HepG2 (cell line): ENCODE data around the gene ZG16B. TPM values are rescaled to one million over a fixed set of nuclear protein-coding genes. Genes with fewer than 3 reads are reported as not detected.

Source experiments
- AHR ChIP-seq: IDR thresholded peaks from 2 replicates; pipeline ENCODE4 v1.6.1; 2018; ENCODE audit warnings: missing genetic modification reagents, missing compliant biosample characterization
- BRCA1 ChIP-seq: sonication (generic); formaldehyde crosslinking; IDR thresholded peaks from 2 replicates; pipeline ENCODE4 v1.4.0; 2020; ENCODE audit warnings: missing genetic modification reagents
- CBX2 ChIP-seq, 2 experiments: fragments of 200-600 bp in 1 of 2; sonication (generic); formaldehyde crosslinking in 1 of 2; IDR thresholded peaks; 2 replicates each; pipeline versions ENCODE4 v1.7.0 to v1.8.1; 2018 to 2022; ENCODE audit warnings: low read depth in 2 of 2, low read length in 1 of 2, mild to moderate bottlenecking in 1 of 2, missing genetic modification reagents in 1 of 2
- CHD2 ChIP-seq: IDR thresholded peaks from 2 replicates; pipeline ENCODE4 v1.6.1; 2011; ENCODE audit warnings: low read depth, low read length, improper control_type of control experiment
- HOXA9 ChIP-seq: sonication (generic); formaldehyde crosslinking; IDR thresholded peaks from 2 replicates; pipeline ENCODE4 v1.8.1; 2022; ENCODE audit warnings: missing genetic modification reagents, mild to moderate bottlenecking, moderate library complexity, borderline replicate concordance
- POGZ ChIP-seq: sonication (generic); formaldehyde crosslinking; IDR thresholded peaks from 2 replicates; pipeline ENCODE4 v1.4.0; 2020; ENCODE audit warnings: mild to moderate bottlenecking, missing genetic modification reagents
- PPARG ChIP-seq: conservative IDR thresholded peaks from 2 replicates; pipeline ENCODE4 v1.6.1; 2016; ENCODE audit warnings: missing biosample characterization, missing genetic modification reagents
- RAD51 ChIP-seq: fragments of 450-650 bp; IDR thresholded peaks from 2 replicates; pipeline ENCODE4 v1.6.1; 2016; ENCODE audit warnings: borderline replicate concordance
- RARA ChIP-seq: IDR thresholded peaks from 2 replicates; pipeline ENCODE4 v1.6.1; 2016; ENCODE audit warnings: missing genetic modification reagents, missing compliant biosample characterization
- REPIN1 ChIP-seq: sonication (generic); formaldehyde crosslinking; IDR thresholded peaks from 2 replicates; pipeline ENCODE4 v1.8.0; 2022; ENCODE audit warnings: missing genetic modification reagents, low read depth, mild to moderate bottlenecking, borderline replicate concordance
- ZKSCAN8 ChIP-seq: IDR thresholded peaks from 2 replicates; pipeline ENCODE4 v1.6.1; 2016; ENCODE audit warnings: borderline replicate concordance, missing genetic modification reagents, missing compliant biosample characterization
- ZNF329 ChIP-seq: sonication (generic); formaldehyde crosslinking; IDR thresholded peaks from 2 replicates; pipeline ENCODE4 v1.9.0; 2021; ENCODE audit warnings: low read depth, mild to moderate bottlenecking, missing genetic modification reagents
- ZNF335 ChIP-seq: sonication (generic); formaldehyde crosslinking; IDR thresholded peaks from 2 replicates; pipeline ENCODE4 v1.4.0; 2020; ENCODE audit warnings: missing genetic modification reagents
- ZNF552 ChIP-seq: sonication (generic); formaldehyde crosslinking; IDR thresholded peaks from 2 replicates; pipeline ENCODE4 v1.9.0; 2022; ENCODE audit warnings: missing genetic modification reagents, mild to moderate bottlenecking, borderline replicate concordance
- polyA plus RNA-seq, 8 experiments: library from polyadenylated mRNA; depleted of rRNA in 3 of 8; stranded (reverse) in 7 of 8; unstranded in 1 of 8; fragments of >200 nt; fragmentation: Illumina TruSeq in 4 of 8; extraction: Trizol in 4 of 8; gene quantifications; 2 replicates each; pipeline versions ENCODE4 v1.2.1 to v1.2.3, GENCODE V29; 2011 to 2016; ENCODE audit warnings: low read depth in 4 of 8, missing spikeins in 1 of 8, mixed read lengths in 1 of 8; ENCODE audit not compliant: insufficient read depth in 1 of 8
- total RNA-seq, 5 experiments: library from RNA; depleted of rRNA; stranded (reverse); fragments of >200 nt; fragmentation: Illumina TruSeq; extraction: Trizol; gene quantifications; 2 replicates each; pipeline ENCODE4 v1.2.3, GENCODE V29; 2016; ENCODE audit warnings: low read depth in 1 of 5
- TF ChIP-seq, protein P1 (sequence below): sonication (generic); formaldehyde crosslinking; IDR thresholded peaks from 2 replicates; pipeline ENCODE4 v1.5.0; 2020; ENCODE audit warnings: missing genetic modification reagents
- TF ChIP-seq, protein P2 (sequence below): sonication (generic); formaldehyde crosslinking; IDR thresholded peaks from 2 replicates; pipeline ENCODE4 v1.5.1; 2020; ENCODE audit warnings: missing genetic modification reagents, mild to moderate bottlenecking, borderline replicate concordance
- TF ChIP-seq, protein P3 (sequence below): fragments of 450-650 bp; IDR thresholded peaks from 2 replicates; pipeline ENCODE4 v1.6.1; 2017; ENCODE audit warnings: mild to moderate bottlenecking
- TF ChIP-seq, protein P4 (sequence below): sonication (generic); formaldehyde crosslinking; IDR thresholded peaks from 2 replicates; pipeline ENCODE4 v1.5.1; 2020; ENCODE audit warnings: missing genetic modification reagents, mild to moderate bottlenecking, borderline replicate concordance
- TF ChIP-seq, protein P5 (sequence below), 2 experiments: IDR thresholded peaks; 2 replicates each; pipeline ENCODE4 v1.6.1; 2011 to 2012; ENCODE audit warnings: low read length in 2 of 2, borderline replicate concordance in 1 of 2, low read depth in 1 of 2, mild to moderate bottlenecking in 1 of 2, moderate library complexity in 1 of 2

Gene ZG16B
- total and polyA plus RNA-seq, 2 of the 13 experiments (the other 11 are each of a cell fraction or from before 2014, with no cell fraction given) = 1.5 to 11.3 TPM

DNA sequence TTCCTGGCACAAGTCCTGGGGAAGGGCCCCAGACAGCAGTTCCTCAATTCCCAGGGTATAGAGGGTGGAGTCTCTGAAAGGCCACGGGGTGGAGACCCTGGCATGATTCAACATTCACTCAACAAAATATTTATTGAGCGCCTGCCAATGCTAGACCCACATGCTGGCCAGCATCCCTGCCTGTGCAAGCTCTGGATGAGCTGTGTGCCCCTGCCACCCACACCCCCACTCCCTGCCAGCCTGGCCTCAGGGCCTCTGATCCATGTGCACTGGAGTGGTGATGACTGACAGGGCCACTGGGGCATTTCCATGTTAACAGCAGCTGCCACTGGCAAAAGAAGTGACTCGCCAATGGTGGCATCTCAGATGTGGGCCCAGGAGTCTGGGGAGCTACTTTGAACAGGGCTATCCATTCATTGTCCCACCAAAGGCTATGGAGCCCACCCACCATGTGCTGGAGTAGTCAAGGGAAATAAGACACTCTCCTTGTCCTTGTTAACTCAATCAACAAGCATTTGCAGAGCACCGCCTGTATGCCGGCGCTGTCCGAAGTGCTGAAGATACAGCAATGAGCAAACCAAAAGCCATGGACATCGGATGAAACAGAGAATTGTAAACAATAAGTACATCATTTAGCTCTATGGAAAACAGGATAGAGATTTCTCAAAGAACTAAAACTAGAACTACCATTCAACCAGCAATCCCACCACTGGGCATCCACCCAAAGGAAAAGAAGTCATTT lies 30.9 kb downstream of the ZG16B start (continued):
- TF ChIP-seq ZKSCAN8 (CRISPR knock-in tag) = peak; percentile 95
- TF ChIP-seq POGZ (CRISPR knock-in tag) = no peak
- no peak for TF ChIP-seq CHD2
- TF ChIP-seq, protein P1, sequence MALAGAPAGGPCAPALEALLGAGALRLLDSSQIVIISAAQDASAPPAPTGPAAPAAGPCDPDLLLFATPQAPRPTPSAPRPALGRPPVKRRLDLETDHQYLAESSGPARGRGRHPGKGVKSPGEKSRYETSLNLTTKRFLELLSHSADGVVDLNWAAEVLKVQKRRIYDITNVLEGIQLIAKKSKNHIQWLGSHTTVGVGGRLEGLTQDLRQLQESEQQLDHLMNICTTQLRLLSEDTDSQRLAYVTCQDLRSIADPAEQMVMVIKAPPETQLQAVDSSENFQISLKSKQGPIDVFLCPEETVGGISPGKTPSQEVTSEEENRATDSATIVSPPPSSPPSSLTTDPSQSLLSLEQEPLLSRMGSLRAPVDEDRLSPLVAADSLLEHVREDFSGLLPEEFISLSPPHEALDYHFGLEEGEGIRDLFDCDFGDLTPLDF (CRISPR knock-in tag) = no peak
- 0 out of 2 replicates have a peak, but pooled peaks have one; percentile 10 for TF ChIP-seq RARA
- no peak for TF ChIP-seq CBX2 (IDR thresholded peaks at IDR 0.05; ENCODE audit: low read depth, low read length)
- TF ChIP-seq CBX2 (CRISPR knock-in tag; IDR thresholded peaks at IDR 0.05; ENCODE audit: low read depth) = no peak
- TF ChIP-seq ZNF329 (CRISPR knock-in tag) = no peak
- TF ChIP-seq, protein P2, sequence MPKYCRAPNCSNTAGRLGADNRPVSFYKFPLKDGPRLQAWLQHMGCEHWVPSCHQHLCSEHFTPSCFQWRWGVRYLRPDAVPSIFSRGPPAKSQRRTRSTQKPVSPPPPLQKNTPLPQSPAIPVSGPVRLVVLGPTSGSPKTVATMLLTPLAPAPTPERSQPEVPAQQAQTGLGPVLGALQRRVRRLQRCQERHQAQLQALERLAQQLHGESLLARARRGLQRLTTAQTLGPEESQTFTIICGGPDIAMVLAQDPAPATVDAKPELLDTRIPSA (CRISPR knock-in tag) = no peak
- TF ChIP-seq AHR (CRISPR knock-in tag) = no peak
- no peak for TF ChIP-seq RAD51
- no peak for TF ChIP-seq PPARG (CRISPR knock-in tag)
- no peak for TF ChIP-seq HOXA9
- TF ChIP-seq, protein P3, sequence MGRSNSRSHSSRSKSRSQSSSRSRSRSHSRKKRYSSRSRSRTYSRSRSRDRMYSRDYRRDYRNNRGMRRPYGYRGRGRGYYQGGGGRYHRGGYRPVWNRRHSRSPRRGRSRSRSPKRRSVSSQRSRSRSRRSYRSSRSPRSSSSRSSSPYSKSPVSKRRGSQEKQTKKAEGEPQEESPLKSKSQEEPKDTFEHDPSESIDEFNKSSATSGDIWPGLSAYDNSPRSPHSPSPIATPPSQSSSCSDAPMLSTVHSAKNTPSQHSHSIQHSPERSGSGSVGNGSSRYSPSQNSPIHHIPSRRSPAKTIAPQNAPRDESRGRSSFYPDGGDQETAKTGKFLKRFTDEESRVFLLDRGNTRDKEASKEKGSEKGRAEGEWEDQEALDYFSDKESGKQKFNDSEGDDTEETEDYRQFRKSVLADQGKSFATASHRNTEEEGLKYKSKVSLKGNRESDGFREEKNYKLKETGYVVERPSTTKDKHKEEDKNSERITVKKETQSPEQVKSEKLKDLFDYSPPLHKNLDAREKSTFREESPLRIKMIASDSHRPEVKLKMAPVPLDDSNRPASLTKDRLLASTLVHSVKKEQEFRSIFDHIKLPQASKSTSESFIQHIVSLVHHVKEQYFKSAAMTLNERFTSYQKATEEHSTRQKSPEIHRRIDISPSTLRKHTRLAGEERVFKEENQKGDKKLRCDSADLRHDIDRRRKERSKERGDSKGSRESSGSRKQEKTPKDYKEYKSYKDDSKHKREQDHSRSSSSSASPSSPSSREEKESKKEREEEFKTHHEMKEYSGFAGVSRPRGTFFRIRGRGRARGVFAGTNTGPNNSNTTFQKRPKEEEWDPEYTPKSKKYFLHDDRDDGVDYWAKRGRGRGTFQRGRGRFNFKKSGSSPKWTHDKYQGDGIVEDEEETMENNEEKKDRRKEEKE = no peak
- TF ChIP-seq, protein P4, sequence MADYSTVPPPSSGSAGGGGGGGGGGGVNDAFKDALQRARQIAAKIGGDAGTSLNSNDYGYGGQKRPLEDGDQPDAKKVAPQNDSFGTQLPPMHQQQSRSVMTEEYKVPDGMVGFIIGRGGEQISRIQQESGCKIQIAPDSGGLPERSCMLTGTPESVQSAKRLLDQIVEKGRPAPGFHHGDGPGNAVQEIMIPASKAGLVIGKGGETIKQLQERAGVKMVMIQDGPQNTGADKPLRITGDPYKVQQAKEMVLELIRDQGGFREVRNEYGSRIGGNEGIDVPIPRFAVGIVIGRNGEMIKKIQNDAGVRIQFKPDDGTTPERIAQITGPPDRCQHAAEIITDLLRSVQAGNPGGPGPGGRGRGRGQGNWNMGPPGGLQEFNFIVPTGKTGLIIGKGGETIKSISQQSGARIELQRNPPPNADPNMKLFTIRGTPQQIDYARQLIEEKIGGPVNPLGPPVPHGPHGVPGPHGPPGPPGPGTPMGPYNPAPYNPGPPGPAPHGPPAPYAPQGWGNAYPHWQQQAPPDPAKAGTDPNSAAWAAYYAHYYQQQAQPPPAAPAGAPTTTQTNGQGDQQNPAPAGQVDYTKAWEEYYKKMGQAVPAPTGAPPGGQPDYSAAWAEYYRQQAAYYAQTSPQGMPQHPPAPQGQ = no peak
- TF ChIP-seq BRCA1 (CRISPR knock-in tag) = no peak
- no peak for TF ChIP-seq ZNF552
- TF ChIP-seq, protein P5, sequence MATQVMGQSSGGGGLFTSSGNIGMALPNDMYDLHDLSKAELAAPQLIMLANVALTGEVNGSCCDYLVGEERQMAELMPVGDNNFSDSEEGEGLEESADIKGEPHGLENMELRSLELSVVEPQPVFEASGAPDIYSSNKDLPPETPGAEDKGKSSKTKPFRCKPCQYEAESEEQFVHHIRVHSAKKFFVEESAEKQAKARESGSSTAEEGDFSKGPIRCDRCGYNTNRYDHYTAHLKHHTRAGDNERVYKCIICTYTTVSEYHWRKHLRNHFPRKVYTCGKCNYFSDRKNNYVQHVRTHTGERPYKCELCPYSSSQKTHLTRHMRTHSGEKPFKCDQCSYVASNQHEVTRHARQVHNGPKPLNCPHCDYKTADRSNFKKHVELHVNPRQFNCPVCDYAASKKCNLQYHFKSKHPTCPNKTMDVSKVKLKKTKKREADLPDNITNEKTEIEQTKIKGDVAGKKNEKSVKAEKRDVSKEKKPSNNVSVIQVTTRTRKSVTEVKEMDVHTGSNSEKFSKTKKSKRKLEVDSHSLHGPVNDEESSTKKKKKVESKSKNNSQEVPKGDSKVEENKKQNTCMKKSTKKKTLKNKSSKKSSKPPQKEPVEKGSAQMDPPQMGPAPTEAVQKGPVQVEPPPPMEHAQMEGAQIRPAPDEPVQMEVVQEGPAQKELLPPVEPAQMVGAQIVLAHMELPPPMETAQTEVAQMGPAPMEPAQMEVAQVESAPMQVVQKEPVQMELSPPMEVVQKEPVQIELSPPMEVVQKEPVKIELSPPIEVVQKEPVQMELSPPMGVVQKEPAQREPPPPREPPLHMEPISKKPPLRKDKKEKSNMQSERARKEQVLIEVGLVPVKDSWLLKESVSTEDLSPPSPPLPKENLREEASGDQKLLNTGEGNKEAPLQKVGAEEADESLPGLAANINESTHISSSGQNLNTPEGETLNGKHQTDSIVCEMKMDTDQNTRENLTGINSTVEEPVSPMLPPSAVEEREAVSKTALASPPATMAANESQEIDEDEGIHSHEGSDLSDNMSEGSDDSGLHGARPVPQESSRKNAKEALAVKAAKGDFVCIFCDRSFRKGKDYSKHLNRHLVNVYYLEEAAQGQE (IDR thresholded peaks at IDR 0.05; ENCODE audit: borderline replicate concordance in 1 of 2, low read depth in 1 of 2, low read length in 2 of 2) = peak; percentile 68 to 96
- TF ChIP-seq ZNF335 (CRISPR knock-in tag) = no peak
- TF ChIP-seq REPIN1 (CRISPR knock-in tag) = no peak
